Gastroesophageal sphincter (tissue), 4 donors: ENCODE measurements around the gene MACO1. TPM values are rescaled to one million over a fixed set of nuclear protein-coding genes. Genes with fewer than 3 reads are reported as not detected.

Experiments used
- ATAC-seq: fragments of 150-250 bp; one replicate; pipeline ENCODE4 v1.9.1; 2016; ENCODE audit warnings: mild to moderate bottlenecking, moderate library complexity
- H3K27ac ChIP-seq, 4 donors: fragments of 200-600 bp; sonication (generic) in 3 of 4; 1 replicate in 3 of 4; 2 replicates in 1 of 4; pipeline ENCODE4 v1.5.1; 2016 to 2019
- H3K27me3 ChIP-seq: fragments of 200-600 bp; sonication (generic); one replicate; pipeline ENCODE4 v1.5.1; 2019
- H3K36me3 ChIP-seq, 2 donors: fragments of 200-600 bp; sonication (generic); one replicate each; pipeline ENCODE4 v1.5.1; 2019; ENCODE audit warnings: control low read depth in 1 of 2
- H3K4me1 ChIP-seq, 3 donors: fragments of 200-600 bp; sonication (generic); 1 replicate in 2 of 3; 2 replicates in 1 of 3; pipeline ENCODE4 v1.5.1; 2016 to 2019; ENCODE audit warnings: control low read depth in 2 of 3
- H3K4me3 ChIP-seq, 2 donors: fragments of 200-600 bp; sonication (generic); one replicate each; pipeline ENCODE4 v1.5.1; 2019; ENCODE audit warnings: mild to moderate bottlenecking in 1 of 2, moderate library complexity in 1 of 2
- H3K9me3 ChIP-seq, 3 donors: fragments of 200-600 bp; sonication (generic); one replicate each; pipeline ENCODE4 v1.5.1; 2017 to 2019; ENCODE audit warnings: control low read depth in 2 of 3
- CTCF ChIP-seq, 4 experiments: fragments of 200-600 bp in 2 of 4; fragments of 450-650 bp in 2 of 4; sonication (generic) in 1 of 4; IDR thresholded peaks; one replicate each; pipeline ENCODE4 v1.5.1; 2017 to 2019; ENCODE audit warnings: antibody characterized with exemption in 4 of 4, mild to moderate bottlenecking in 2 of 4, moderate library complexity in 2 of 4
- EP300 ChIP-seq: sonication (generic); formaldehyde crosslinking; IDR thresholded peaks from one replicate; pipeline ENCODE4 v1.6.1; 2017; ENCODE audit warnings: antibody characterized with exemption, mild to moderate bottlenecking
- POLR2A ChIP-seq, 2 donors: fragments of 450-650 bp; IDR thresholded peaks; one replicate each; pipeline ENCODE4 v1.6.1; 2017; ENCODE audit warnings: antibody characterized with exemption in 2 of 2, mild to moderate bottlenecking in 2 of 2, moderate library complexity in 1 of 2
- POLR2AphosphoS5 ChIP-seq: sonication (generic); formaldehyde crosslinking; IDR thresholded peaks from one replicate; pipeline ENCODE4 v1.6.1; 2017; ENCODE audit warnings: antibody characterized with exemption
- WGBS, 2 donors: methylation state at CpG; one replicate each; pipeline ENCODE4 v1.1.5; 2018; ENCODE audit warnings: low coverage in 1 of 2; 5-methylcytosine and 5-hydroxymethylcytosine counted together
- total RNA-seq, 4 donors: library from RNA; depleted of rRNA; stranded (reverse); fragments of >200 nt; gene quantifications; one replicate each; pipeline ENCODE4 v1.1.0, GENCODE V29; 2016

The MACO1 gene
- total RNA-seq, 4 donors from 2014 or later, result 15.5 to 24.5 (median 19.0) TPM

- no peaks in the 10 kb centered on the region for H3K27me3 ChIP-seq
- H3K9me3 ChIP-seq, result peaks cover 0 to 11% (median 0%) of the 10 kb centered on the region in 3 donors
- ATAC-seq, result no peak
- no peak overlapping the region for H3K4me3 ChIP-seq
- H3K36me3 ChIP-seq, result no peaks in the 10 kb centered on the region
- no peak overlapping the region for H3K27ac ChIP-seq
- no peak for TF ChIP-seq CTCF (IDR thresholded peaks at IDR 0.05)
- TF ChIP-seq POLR2AphosphoS5, result no peak
- no peak for TF ChIP-seq EP300
- TF ChIP-seq POLR2A (IDR thresholded peaks at IDR 0.05), result no peak
- no peaks in the 10 kb centered on the region for H3K4me1 ChIP-seq
- 76 to 100% methylated on average over 2 to 4 of the region's 4 CpGs for WGBS, 2 donors
These were observed 94.6 kb downstream of the MACO1 start for GRCh38 chr1:25525361-25525688.

- Histone ChIP-seq H3K4me3 (no peak overlapping the region), H3K36me3 (no peaks in the 10 kb centered on the region), H3K27ac (no peak overlapping the region), H3K4me1 (no peaks in the 10 kb centered on the region), H3K27me3 (no peaks in the 10 kb centered on the region), H3K9me3 (peaks cover 0 to 11% (median 0%) of the 10 kb centered on the region in 3 donors)
- TF ChIP-seq POLR2AphosphoS5 (no peak), POLR2A (IDR thresholded peaks at IDR 0.05) (no peak), EP300 (no peak), CTCF (IDR thresholded peaks at IDR 0.05) (no peak)
- 56 to 90% methylated on average over 1 of the region's 2 CpGs for WGBS, 2 donors
- ATAC-seq, result no peak
These were observed 96.1 kb downstream of the MACO1 start for GRCh38 chr1:25526753-25527152.

- TF ChIP-seq EP300, result no peak
- TF ChIP-seq POLR2AphosphoS5, result no peak
- no peak for TF ChIP-seq POLR2A (IDR thresholded peaks at IDR 0.05)
- no peak for TF ChIP-seq CTCF (IDR thresholded peaks at IDR 0.05)
- Histone ChIP-seq H3K36me3 (no peaks in the 10 kb centered on the region), H3K4me1 (no peaks in the 10 kb centered on the region), H3K27ac (no peak overlapping the region), H3K4me3 (no peak overlapping the region), H3K9me3 (peaks cover 0 to 11% (median 0%) of the 10 kb centered on the region in 3 donors), H3K27me3 (no peaks in the 10 kb centered on the region)
- ATAC-seq, result no peak
- 71 to 85% methylated on average over 9 of the region's 12 CpGs for WGBS, 2 donors
These were observed 96.6 kb downstream of the MACO1 start for GRCh38 chr1:25527226-25527846.

- 80% methylated on average over 10 of the region's 21 CpGs; no CpG with 5 or more reads in 1 of the 2 donors for WGBS, 2 donors
- Histone ChIP-seq H3K27me3 (no peaks in the 10 kb centered on the region), H3K36me3 (no peaks in the 10 kb centered on the region), H3K4me1 (no peaks in the 10 kb centered on the region), H3K27ac (no peak overlapping the region), H3K9me3 (peaks cover 0 to 11% (median 0%) of the 10 kb centered on the region in 3 donors), H3K4me3 (no peak overlapping the region)
- no peak for ATAC-seq
- no peak for TF ChIP-seq EP300
These were observed 97.4 kb downstream of the MACO1 start for GRCh38 chr1:25527946-25528595.

GRCh38 chr1:25528881-25529517 lies 98.3 kb downstream of the MACO1 start:
- no peaks in the 10 kb centered on the region for H3K36me3 ChIP-seq
- ATAC-seq, result no peak
- no peak for TF ChIP-seq CTCF (IDR thresholded peaks at IDR 0.05)
- no peak for TF ChIP-seq EP300
- TF ChIP-seq POLR2AphosphoS5, result no peak
- TF ChIP-seq POLR2A (IDR thresholded peaks at IDR 0.05), result no peak
- H3K9me3 ChIP-seq, result peaks cover 0 to 11% (median 0%) of the 10 kb centered on the region in 3 donors
- no peak overlapping the region for H3K27ac ChIP-seq
- WGBS, 2 donors, result 40 to 63% methylated on average over 1 to 2 of the region's 7 CpGs
- H3K4me1 ChIP-seq, result no peaks in the 10 kb centered on the region
- H3K4me3 ChIP-seq, result no peak overlapping the region
- no peaks in the 10 kb centered on the region for H3K27me3 ChIP-seq
